ENCODE results near the gene PFKFB2. TPM values are rescaled to one million over a fixed set of nuclear protein-coding genes. Genes with fewer than 3 reads are reported as not detected.

PFKFB2 gene
- total and polyA plus RNA-seq, 10 donors: 6.8 to 69.5 (median 23.9) TPM

GRCh38 chr1:207021876-207022596 is 31.0 kb upstream of the PFKFB2 start:
- H3K4me1 ChIP-seq: peaks cover 11 to 54% (median 19%) of the 10 kb centered on the region in 6 donors
- intact Hi-C loops (cut with DNase I; ENCODE audit: low total_unique reads): no loop called here
- no peak for DNase-seq

DNA sequence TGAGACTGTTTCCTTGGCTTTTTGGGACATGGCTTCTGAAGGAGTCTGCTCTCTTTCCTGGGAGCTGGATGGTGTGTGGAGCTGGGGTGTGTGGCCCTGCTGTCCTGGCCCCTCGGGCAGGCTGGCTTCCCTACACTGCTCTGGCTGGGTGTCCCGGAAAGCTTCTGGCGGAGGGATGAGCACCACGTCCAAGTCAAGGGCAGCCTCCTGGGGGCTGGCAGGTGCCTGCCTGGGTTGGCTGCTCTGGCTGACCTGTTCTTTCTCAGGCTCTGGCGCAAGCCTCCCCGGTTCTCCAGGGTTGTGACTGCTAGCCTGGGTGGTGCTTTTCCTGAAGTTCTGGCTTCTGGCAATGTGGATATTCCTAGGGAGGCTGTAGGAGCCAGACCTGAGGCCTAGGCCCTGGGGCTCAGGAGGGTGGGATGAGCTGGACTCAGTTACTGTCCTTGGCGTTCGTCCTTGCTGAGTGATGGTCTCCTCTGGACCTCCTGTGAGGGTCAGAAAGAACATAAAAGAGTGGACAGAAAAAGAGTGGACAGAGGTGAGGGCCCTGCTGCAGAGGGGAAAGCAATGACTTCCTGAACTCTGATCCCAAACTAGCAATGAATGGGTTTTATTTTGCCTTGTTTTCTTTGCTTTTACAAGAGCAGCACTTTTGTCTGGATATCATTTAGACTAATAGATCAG is 29.9 kb upstream of the PFKFB2 start:
- no peaks in the 10 kb centered on the region for H3K27me3 ChIP-seq (replicated peaks in 1 of 7)
- no peaks in the 10 kb centered on the region for H3K36me3 ChIP-seq
- intact Hi-C loops (cut with DNase I; ENCODE audit: low total_unique reads): no loop called here
- no peak for DNase-seq
- no peaks in the 10 kb centered on the region for H3K9me3 ChIP-seq
- no peak overlapping the region for H3K4me3 ChIP-seq
- peaks cover 11 to 54% (median 19%) of the 10 kb centered on the region in 6 donors for H3K4me1 ChIP-seq
- H3K27ac ChIP-seq: peak overlapping the region in 2 of 8 donors; percentile 73 to 79
- 78 to 86% (median 79%) methylated on average over 5 to 8 of the region's 8 CpGs for WGBS, 5 donors
- TF ChIP-seq CTCF (IDR thresholded peaks at IDR 0.05 in 8 of 11, conservative IDR thresholded peaks at IDR 0.05 in 3 of 11) (no peak), POLR2AphosphoS5 (IDR thresholded peaks at IDR 0.05) (no peak), POLR2A (IDR thresholded peaks at IDR 0.05) (no peak)

More at GRCh38 chr1:207021876-207022596, 31.0 kb upstream of the PFKFB2 start:
- H3K9me3 ChIP-seq: no peaks in the 10 kb centered on the region
- TF ChIP-seq CTCF (IDR thresholded peaks at IDR 0.05 in 8 of 11, conservative IDR thresholded peaks at IDR 0.05 in 3 of 11) (no peak), POLR2AphosphoS5 (IDR thresholded peaks at IDR 0.05) (no peak), POLR2A (IDR thresholded peaks at IDR 0.05) (no peak)
- H3K27me3 ChIP-seq (replicated peaks in 1 of 7): no peaks in the 10 kb centered on the region
- H3K4me3 ChIP-seq: no peak overlapping the region
- 88 to 96% (median 91%) methylated on average over 11 to 15 of the region's 15 CpGs for WGBS, 5 donors
- no peaks in the 10 kb centered on the region for H3K36me3 ChIP-seq
- H3K27ac ChIP-seq: no peak overlapping the region

DNA sequence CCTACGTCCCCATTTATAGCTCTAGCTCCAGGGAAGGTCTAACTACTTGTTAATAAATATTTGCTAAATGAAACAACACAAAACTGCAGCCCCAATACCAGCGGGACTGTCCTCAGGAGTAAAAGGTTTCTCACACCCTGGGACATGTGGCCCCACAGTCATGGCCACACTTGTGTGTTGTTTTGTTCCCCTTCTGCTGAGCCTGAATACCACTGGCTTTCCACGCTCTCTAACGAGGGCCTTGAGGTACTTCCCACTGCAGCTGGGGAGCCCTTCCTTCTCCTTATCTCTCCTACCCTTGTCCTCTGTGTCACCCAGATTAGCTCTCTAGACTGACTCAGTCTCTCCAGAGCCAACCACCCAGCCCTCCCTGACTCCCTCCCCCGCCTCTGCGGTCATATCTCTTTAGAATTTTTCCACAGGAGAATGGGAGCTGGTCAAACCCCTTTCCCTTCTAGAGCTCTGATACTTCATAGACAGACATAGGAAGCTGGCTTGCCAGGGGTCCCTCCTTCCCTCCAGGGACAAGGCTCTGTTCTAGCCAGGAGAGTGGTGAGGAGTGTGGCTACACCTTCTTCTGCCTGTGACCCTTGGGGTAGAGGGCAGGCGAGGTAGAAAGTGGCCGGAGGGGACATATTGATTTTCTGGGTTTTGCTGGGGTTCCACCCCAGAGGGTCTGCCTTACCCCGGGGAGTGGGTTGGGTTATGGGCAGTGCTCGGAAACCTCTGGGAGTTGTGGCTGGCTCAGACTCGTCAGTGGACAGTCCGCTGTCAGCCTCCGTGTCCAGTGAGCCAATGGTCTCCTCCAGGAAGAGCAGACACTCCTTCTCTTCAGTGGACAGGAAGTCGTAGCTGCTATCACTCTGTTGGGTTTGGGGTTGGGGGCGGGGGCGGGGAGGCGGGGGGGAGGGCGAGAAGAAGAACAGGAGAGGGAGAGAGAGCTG is 28.6 kb upstream of the PFKFB2 start:
- no peaks in the 10 kb centered on the region for H3K9me3 ChIP-seq
- peaks cover 11 to 54% (median 19%) of the 10 kb centered on the region in 6 donors for H3K4me1 ChIP-seq
- TF ChIP-seq CTCF (IDR thresholded peaks at IDR 0.05 in 8 of 11, conservative IDR thresholded peaks at IDR 0.05 in 3 of 11) (no peak), POLR2A (IDR thresholded peaks at IDR 0.05) (no peak), POLR2AphosphoS5 (IDR thresholded peaks at IDR 0.05) (no peak)
- H3K36me3 ChIP-seq: no peaks in the 10 kb centered on the region
- H3K27ac ChIP-seq: peak overlapping the region in 7 of 8 donors; percentile 51 to 80 (median 75)
- H3K27me3 ChIP-seq (replicated peaks in 1 of 7): no peaks in the 10 kb centered on the region
- DNase-seq: no peak
- 42 to 64% (median 49%) methylated on average over 18 of the region's 18 CpGs for WGBS, 5 donors
- intact Hi-C loops (cut with DNase I; ENCODE audit: low total_unique reads): no loop called here
- no peak overlapping the region for H3K4me3 ChIP-seq

Measured in spleen (tissue), 11 donors.